GM19043 (cell line): Measurements from ENCODE around the gene SUSD2.
"Not testable (repeated sequence)": the region's sequence is repeated elsewhere in the genome, so short reads cannot be mapped to it uniquely, and the experiment has no call there.

Source experiments
- ATAC-seq: cut with Tn5 transposase; IDR thresholded peaks from one replicate; pipeline ENCODE4 v1.9.1; 2021; ENCODE audit warnings: low read depth; ENCODE audit not compliant: unreplicated experiment

Gene SUSD2

DNA sequence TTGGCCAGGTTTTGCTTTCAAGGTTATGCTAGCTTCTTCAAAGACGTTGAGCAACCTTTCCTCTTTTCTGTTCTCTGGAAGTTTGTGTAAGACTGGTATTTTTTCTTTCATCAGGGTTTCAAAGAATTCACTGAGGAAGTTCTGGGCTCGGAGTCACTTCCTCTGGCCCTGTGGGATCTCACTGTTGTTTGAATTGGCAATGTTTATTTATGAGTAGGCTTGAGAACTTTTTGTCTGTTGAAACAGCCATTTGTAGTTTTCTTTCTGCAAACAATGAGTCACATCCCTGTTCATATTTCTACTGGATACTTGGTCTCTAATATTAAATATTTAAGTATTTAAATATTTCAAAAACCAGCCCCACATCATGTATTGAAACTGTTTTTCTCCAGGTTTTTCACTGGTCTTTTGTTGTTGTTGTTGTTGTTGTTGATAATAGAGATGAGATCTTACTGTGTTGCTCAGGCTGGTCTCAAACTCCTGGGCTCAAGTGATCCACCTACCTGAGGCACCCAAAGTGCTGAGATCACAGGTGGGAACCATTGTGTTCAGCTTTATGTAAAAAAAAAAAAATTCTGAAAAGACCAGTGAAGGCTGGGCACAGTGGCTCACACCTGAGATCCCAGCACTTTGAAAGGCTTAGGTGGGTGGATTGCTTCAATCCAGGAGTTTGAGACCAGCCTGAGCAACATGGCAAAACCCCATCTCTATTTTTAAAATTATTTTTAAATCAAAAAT is 26.9 kb downstream of the SUSD2 start:
- no peak for ATAC-seq

- no peak for ATAC-seq
These were observed 27.7 kb downstream of the SUSD2 start for GRCh38 chr22:24209016-24209415.

DNA sequence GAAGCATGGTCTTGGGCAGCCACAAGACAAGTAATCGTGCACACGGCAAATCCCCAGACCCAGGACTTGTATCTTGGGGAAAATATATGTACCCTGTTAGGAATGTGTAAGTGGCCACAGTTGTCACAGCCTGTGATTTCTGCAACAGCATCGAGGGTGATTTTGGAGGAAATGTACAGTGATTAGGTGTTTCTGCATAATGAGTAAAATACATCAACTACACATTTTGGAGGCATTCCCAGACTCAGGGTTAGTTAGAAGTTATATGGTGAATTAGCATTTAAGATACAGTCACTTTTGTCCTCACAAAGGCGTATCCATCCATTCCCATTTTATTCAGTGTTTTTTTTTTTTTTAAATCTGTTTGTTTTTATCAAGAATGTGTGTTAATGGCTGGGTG is 28.4 kb downstream of the SUSD2 start:
- ATAC-seq, result no peak

- not testable (repeated sequence) for ATAC-seq
These were observed 29.1 kb downstream of the SUSD2 start for GRCh38 chr22:24210409-24210808.

GRCh38 chr22:24211716-24212115 is 30.4 kb downstream of the SUSD2 start:
- not testable (repeated sequence) for ATAC-seq

GRCh38 chr22:24213111-24213510 is 31.8 kb downstream of the SUSD2 start:
- not testable (repeated sequence) for ATAC-seq

DNA sequence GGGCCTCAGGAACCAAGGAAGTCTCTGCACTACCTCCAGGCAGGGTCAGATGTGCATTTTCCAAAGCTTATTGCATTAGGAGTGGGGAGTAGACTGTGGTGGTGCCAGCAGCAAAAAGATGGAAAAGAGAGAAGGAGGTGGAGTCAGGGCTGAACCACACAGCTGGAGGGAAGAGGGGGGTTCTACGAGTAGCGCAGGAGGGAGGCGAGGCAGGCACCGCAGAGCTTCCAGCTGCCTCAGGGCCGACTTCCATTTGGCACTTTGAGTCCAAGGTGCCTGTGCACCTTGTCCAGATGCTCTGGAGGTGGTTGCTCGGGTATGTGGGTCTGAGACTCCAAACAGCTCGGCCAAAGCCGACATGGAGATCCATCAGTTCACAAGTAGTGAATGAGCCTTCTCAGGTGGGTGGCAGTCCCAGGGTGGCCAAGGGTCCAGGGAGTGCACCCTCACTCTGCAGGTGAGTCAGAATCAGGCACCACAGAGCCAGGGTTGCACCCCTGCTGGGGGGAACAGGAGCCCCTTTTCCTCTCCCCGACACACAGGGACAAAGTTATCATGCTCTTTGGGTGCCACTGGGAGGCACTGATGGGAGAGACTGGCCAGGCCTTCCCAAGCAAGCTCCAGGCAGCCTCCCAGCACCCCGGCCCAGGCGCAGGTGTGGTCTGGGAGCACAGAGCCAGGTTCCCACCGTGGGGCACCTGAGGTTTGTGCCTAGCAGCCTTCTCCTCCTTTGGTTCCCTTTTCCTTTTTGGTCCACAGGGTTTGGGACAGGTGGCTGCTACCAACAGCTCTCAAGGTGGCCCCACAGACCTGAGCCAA is 33.4 kb downstream of the SUSD2 start:
- ATAC-seq, result no peak

- ATAC-seq, result no peak
These were observed 35.4 kb downstream of the SUSD2 start for GRCh38 chr22:24216541-24217209.

DNA sequence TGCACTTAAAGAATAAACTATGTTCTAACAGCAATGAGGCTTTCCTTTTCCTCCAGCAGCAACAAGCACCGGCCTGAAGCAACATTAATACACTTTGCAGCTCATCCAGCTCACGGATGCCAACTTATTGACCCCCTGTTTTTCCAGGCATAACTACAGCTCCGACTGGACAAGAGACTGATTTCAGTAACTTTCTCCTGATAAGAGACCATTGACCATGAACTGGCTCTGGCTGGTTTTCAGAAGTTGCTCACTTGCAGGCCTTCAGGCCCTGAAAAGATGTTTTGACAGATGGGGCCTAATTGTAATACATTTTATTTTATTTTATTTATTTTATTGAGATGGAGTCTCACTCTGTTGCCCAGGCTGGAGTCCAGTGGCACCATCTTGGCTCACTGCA is 36.1 kb downstream of the SUSD2 start:
- ATAC-seq, result no peak

DNA sequence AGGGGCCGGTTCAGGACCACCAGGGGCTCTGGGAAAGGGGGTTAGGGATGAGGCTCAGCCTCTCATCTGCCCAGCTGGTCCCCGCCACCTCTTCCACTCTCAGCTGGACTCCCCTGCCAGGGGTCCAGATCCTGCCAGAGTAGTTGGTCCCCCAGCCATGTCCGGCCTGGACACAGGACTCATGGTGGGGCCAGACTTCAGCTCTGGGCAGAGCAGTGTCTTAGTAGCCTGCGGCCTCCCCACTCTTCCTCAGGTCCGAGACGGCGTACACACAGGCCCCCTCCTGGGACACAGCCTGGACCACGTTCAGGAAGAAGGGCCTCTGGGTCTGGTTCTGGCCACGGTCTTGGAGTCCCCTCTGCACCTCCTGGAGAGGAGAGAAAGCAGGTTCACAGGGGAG is 38.5 kb downstream of the SUSD2 start:
- ATAC-seq, result no peak

GRCh38 chr22:24224468-24224867 is 43.2 kb downstream of the SUSD2 start:
- no peak for ATAC-seq

DNA sequence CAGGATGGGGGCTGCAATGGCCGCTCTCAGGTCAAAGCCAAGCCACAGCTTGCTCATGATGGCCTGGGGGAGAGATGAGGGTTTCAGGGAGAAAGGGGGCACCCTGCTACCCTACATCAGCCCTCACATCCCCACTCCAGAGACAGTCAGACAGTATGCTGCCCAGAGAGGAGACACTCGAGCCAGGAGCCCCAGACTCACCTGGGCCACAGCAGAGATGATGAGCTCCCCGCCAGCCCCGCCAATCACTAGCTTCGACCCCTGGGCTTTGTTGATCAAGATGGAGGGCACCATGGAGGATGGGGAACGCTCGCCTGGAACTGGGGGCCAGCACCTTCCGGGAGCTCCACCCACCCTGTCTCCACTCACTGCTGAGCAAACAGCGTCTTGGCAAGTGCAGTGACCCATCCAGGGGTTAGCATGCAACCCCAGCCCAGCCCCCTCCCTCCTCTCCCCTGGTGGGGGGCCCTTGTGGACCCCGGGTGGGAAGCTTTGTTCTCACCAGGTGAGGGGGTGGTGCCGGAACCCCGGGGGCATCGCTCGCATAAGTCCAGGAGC is 43.8 kb downstream of the SUSD2 start:
- no peak for ATAC-seq

DNA sequence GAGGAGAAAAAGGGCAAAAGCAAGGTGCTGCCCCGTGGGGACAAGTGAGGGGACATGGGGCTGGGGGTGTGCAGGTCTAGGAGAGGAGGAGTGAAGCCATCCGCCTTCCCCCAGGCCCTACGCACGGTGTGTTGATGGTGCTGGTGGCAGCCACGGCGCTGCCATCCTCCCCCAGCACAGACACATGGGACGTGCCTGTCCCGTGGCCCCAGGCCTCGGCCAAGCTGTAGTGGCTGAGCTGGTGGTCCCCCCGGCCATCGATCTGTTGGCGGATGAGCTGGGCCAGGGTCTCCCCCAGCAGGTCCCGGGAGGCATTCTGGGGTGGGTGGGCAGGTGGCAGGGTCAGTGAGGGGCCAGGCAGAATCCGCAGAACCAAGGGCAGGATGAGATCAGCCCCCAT is 44.7 kb downstream of the SUSD2 start:
- ATAC-seq, result no peak

DNA sequence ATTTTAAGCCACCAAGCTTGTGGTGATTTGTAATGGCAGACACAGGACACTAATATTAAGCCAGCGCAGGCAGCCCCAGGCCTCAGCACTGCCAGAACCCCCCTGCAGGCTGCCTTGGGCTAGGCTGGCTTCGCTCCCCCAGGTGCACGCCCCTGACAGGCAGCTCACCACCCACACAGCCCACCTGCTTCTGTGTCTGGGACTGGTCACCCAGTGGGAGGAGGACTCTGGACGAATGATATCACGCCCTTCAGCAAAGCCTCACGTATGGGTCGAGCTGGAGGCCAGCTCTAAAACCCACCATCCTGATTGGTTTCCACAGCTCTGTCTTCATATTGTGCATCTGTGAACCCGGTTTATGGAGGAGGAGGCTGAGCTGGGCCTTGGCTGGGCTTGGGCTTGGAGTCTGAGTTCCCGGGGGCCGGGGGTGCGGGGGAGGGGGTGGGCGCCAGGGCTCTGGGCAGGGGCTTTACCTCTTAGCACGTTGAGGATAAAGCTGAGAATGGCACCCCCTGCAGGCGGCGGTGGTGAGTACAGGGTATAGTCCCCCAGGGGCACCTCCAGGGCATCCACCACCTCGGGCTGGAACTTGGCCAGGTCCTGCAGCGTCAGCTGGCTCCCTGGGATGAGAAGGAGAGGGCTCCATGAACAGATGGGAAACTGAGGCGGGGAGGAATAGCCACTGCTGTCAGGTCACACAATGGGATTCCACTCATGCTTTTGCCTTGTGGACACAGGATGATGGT is 49.8 kb downstream of the SUSD2 start:
- no peak for ATAC-seq

GRCh38 chr22:24231706-24232105 is 50.4 kb downstream of the SUSD2 start:
- ATAC-seq, result no peak

DNA sequence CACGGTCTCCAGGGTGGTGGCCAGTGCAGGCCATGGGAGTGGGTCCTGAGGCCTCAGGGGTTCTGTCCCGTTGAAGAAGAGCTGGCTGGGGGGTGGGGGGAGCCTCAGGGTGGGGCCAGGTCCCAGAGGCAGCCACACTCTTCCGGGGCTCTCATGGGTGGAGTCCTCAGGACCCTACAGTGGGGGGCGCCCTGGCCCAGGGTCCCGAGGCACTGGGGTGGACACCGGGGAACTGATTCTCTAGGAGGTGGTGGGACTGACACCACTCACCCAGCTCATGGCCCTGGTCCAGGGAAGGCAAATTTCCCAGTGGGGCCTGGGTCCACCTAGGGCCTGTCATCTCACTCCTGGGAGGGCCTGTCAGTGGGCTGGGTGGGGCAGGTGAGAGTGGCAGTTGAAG is 50.8 kb downstream of the SUSD2 start:
- ATAC-seq, result no peak

GRCh38 chr22:24232725-24233124 is 51.4 kb downstream of the SUSD2 start:
- no peak for ATAC-seq

DNA sequence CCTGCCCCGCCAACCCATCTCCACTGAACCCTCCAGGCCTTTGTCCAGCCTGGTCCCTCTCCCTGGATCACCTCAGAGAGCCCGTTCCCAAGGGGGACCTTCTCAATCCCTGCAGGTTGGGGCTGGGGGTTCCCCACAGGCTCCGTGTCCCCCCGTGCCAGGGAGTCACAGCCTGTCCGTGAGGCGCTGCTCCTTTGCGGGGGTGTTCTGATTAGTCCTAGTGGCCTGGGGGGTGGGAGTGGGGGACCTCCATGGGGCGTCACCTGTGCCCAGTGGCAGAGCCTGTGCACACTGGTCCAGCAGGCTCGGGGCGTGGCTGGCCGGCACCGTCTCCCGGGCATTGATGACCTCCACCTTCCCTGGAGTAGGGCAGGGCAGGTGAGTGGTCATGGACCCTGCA is 51.9 kb downstream of the SUSD2 start:
- no peak for ATAC-seq

DNA sequence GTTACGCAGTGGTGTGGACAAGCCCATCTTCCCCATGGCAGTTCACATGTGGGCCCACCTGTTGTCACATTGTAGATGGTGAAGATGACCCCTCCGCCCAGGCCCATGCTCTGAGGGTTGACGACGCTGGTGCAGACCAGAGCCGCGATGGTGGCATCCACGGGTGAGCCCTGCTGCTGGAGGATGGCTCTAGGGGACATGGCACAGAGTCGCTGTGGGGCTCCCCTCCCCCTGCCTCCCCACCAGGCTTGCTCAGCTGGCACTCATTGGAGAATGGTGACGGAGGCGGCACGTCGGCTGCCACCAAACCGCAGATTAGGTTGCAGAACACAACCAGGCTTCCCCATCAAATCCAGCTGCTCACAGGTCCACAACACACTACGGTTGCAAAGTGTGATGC is 52.5 kb downstream of the SUSD2 start:
- no peak for ATAC-seq

DNA sequence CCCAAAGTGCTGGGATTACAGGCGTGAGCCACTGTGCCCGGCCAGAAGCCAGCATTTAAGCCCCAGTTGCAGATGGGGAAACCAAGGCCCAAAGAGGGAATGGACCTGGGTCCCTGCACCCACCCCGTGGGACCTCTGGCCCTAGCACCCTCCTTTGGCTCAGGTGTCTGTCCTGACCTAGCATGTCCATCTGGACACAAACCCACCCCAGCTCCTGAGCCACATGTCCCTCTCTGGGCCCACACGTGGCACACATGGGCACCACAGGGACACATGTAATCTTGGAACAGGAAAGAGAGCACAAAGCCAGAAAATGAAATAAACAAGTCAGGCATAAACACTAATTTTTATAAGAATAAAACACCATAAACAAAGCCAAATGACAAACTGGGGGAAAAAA is 54.0 kb downstream of the SUSD2 start:
- no peak for ATAC-seq
